ENCODE measurements around the gene MRPS5. TPM values are rescaled to one million over a fixed set of nuclear protein-coding genes. Genes with fewer than 3 reads are reported as not detected.

The MRPS5 gene
- total RNA-seq, 1 donor from 2014 or later = 57.4 TPM

- Histone ChIP-seq H3K79me2 (ENCODE audit: insufficient read depth, low read length) (peaks cover 4% of the 10 kb centered on the region), H3K9ac (ENCODE audit: low read length) (no peak overlapping the region), H3K9me3 (ENCODE audit: insufficient read depth, low read depth, low read length) (no peaks in the 10 kb centered on the region), H3K27ac (ENCODE audit: low read depth, low read length) (no peak overlapping the region), H3K4me3 (ENCODE audit: insufficient read depth, low read depth, low read length) (no peak overlapping the region), H3K36me3 (ENCODE audit: insufficient read depth, low read length) (peaks cover 33% of the 10 kb centered on the region), H4K20me1 (ENCODE audit: insufficient read depth, low read length) (peaks cover 11% of the 10 kb centered on the region), H3K4me1 (ENCODE audit: insufficient read depth, low read length) (no peaks in the 10 kb centered on the region), H2AFZ (ENCODE audit: low read depth, low read length) (no peak overlapping the region), H3K27me3 (ENCODE audit: insufficient read depth, low read length) (no peaks in the 10 kb centered on the region), H3K4me2 (ENCODE audit: low read length) (no peak overlapping the region)
- no peak for TF ChIP-seq CTCF (IDR thresholded peaks at IDR 0.05; ENCODE audit: insufficient read depth, low read depth, low read length)
- TF ChIP-seq EZH2 (IDR thresholded peaks at IDR 0.05; ENCODE audit: insufficient read depth, low read length) = no peak
- Mint-ChIP-seq H3K27ac (ENCODE audit: unreplicated experiment) (no peak overlapping the region), H3K4me1 (ENCODE audit: low read depth, unreplicated experiment) (no peaks in the 10 kb centered on the region), H3K36me3 (ENCODE audit: low read depth, unreplicated experiment) (peaks cover 28% of the 10 kb centered on the region), H3K27me3 (ENCODE audit: low read depth, unreplicated experiment) (no peaks in the 10 kb centered on the region), H3K9me3 (ENCODE audit: unreplicated experiment) (no peaks in the 10 kb centered on the region), H3K4me3 (ENCODE audit: unreplicated experiment) (no peak overlapping the region)
- FAIRE-seq (no peak), DNase-seq (ENCODE audit: low read depth) (no peak)
Observed at GRCh38 chr2:95087379-95087778, 34.2 kb downstream of the MRPS5 start.

GRCh38 chr2:95086017-95086416 lies 35.6 kb downstream of the MRPS5 start:
- H3K36me3 Mint-ChIP-seq (ENCODE audit: low read depth, unreplicated experiment) = peaks cover 26% of the 10 kb centered on the region
- H3K27me3 Mint-ChIP-seq (ENCODE audit: low read depth, unreplicated experiment) = no peaks in the 10 kb centered on the region
- H3K79me2 ChIP-seq (ENCODE audit: insufficient read depth, low read length) = no peaks in the 10 kb centered on the region
- no peak overlapping the region for H2AFZ ChIP-seq (ENCODE audit: low read depth, low read length)
- H3K27me3 ChIP-seq (ENCODE audit: insufficient read depth, low read length) = no peaks in the 10 kb centered on the region
- H3K27ac ChIP-seq (ENCODE audit: low read depth, low read length) = no peak overlapping the region
- H3K4me1 ChIP-seq (ENCODE audit: insufficient read depth, low read length) = no peaks in the 10 kb centered on the region
- peaks cover 20% of the 10 kb centered on the region for H3K36me3 ChIP-seq (ENCODE audit: insufficient read depth, low read length)
- no peaks in the 10 kb centered on the region for H4K20me1 ChIP-seq (ENCODE audit: insufficient read depth, low read length)
- no peak overlapping the region for H3K27ac Mint-ChIP-seq (ENCODE audit: unreplicated experiment)
- no peaks in the 10 kb centered on the region for H3K9me3 Mint-ChIP-seq (ENCODE audit: unreplicated experiment)
- no peak for TF ChIP-seq CTCF (IDR thresholded peaks at IDR 0.05; ENCODE audit: insufficient read depth, low read depth, low read length)
- no peak for TF ChIP-seq EZH2 (IDR thresholded peaks at IDR 0.05; ENCODE audit: insufficient read depth, low read length)
- H3K9me3 ChIP-seq (ENCODE audit: insufficient read depth, low read depth, low read length) = no peaks in the 10 kb centered on the region
- no peak overlapping the region for H3K4me3 ChIP-seq (ENCODE audit: insufficient read depth, low read depth, low read length)
- DNase-seq (ENCODE audit: low read depth) (no peak), FAIRE-seq (no peak)
- H3K4me1 Mint-ChIP-seq (ENCODE audit: low read depth, unreplicated experiment) = no peaks in the 10 kb centered on the region
- H3K4me2 ChIP-seq (ENCODE audit: low read length) = no peak overlapping the region
- H3K9ac ChIP-seq (ENCODE audit: low read length) = no peak overlapping the region
- no peak overlapping the region for H3K4me3 Mint-ChIP-seq (ENCODE audit: unreplicated experiment)

- H2AFZ ChIP-seq (ENCODE audit: low read depth, low read length) = no peak overlapping the region
- peaks cover 10% of the 10 kb centered on the region for H3K36me3 ChIP-seq (ENCODE audit: insufficient read depth, low read length)
- H3K9me3 Mint-ChIP-seq (ENCODE audit: unreplicated experiment) = no peaks in the 10 kb centered on the region
- no peak overlapping the region for H3K4me2 ChIP-seq (ENCODE audit: low read length)
- H3K9ac ChIP-seq (ENCODE audit: low read length) = no peak overlapping the region
- no peaks in the 10 kb centered on the region for H4K20me1 ChIP-seq (ENCODE audit: insufficient read depth, low read length)
- H3K36me3 Mint-ChIP-seq (ENCODE audit: low read depth, unreplicated experiment) = peaks cover 16% of the 10 kb centered on the region
- H3K27ac Mint-ChIP-seq (ENCODE audit: unreplicated experiment) = no peak overlapping the region
- no peak overlapping the region for H3K4me3 Mint-ChIP-seq (ENCODE audit: unreplicated experiment)
- no peaks in the 10 kb centered on the region for H3K79me2 ChIP-seq (ENCODE audit: insufficient read depth, low read length)
- DNase-seq (ENCODE audit: low read depth) (no peak), FAIRE-seq (no peak)
- TF ChIP-seq CTCF (IDR thresholded peaks at IDR 0.05; ENCODE audit: insufficient read depth, low read depth, low read length) (no peak), EZH2 (IDR thresholded peaks at IDR 0.05; ENCODE audit: insufficient read depth, low read length) (no peak)
- no peaks in the 10 kb centered on the region for H3K4me1 ChIP-seq (ENCODE audit: insufficient read depth, low read length)
- H3K27ac ChIP-seq (ENCODE audit: low read depth, low read length) = no peak overlapping the region
- peaks cover 7% of the 10 kb centered on the region for H3K27me3 Mint-ChIP-seq (ENCODE audit: low read depth, unreplicated experiment)
- H3K9me3 ChIP-seq (ENCODE audit: insufficient read depth, low read depth, low read length) = no peaks in the 10 kb centered on the region
- no peaks in the 10 kb centered on the region for H3K4me1 Mint-ChIP-seq (ENCODE audit: low read depth, unreplicated experiment)
- H3K27me3 ChIP-seq (ENCODE audit: insufficient read depth, low read length) = peaks cover 10% of the 10 kb centered on the region
- H3K4me3 ChIP-seq (ENCODE audit: insufficient read depth, low read depth, low read length) = no peak overlapping the region
Observed at GRCh38 chr2:95082477-95082876, 39.1 kb downstream of the MRPS5 start.

Data from astrocyte (in vitro differentiated cells and primary cell).